ENCODE results near the gene PTOV1.
"Not testable (repeated sequence)": the region's sequence is repeated elsewhere in the genome, so short reads cannot be mapped to it uniquely, and the experiment has no call there.

PTOV1 gene

GRCh38 chr19:49818649-49819370 is 32.1 kb upstream of the PTOV1 start:
- DNase-seq (ENCODE audit: low read depth in 2 of 2): no peak
- H3K4me3 ChIP-seq (replicated peaks in 1 of 2; ENCODE audit: low read depth in 2 of 2, low read length in 2 of 2): peak overlapping the region; percentile 76 to 95
- TF ChIP-seq CTCF (IDR thresholded peaks at IDR 0.05; ENCODE audit: low read depth, low read length): no peak

GRCh38 chr19:49819452-49820115 is 31.4 kb upstream of the PTOV1 start:
- H3K4me3 ChIP-seq (replicated peaks in 1 of 2; ENCODE audit: low read depth in 2 of 2, low read length in 2 of 2): peak overlapping the region; percentile 76 to 95
- not testable (repeated sequence) for DNase-seq (ENCODE audit: low read depth in 2 of 2)

GRCh38 chr19:49820125-49820524 is 30.8 kb upstream of the PTOV1 start:
- H3K4me3 ChIP-seq (replicated peaks in 1 of 2; ENCODE audit: low read depth in 2 of 2, low read length in 2 of 2): no peak overlapping the region
- DNase-seq (ENCODE audit: low read depth in 2 of 2): peak in 1 of 2 donors; percentile 82
- TF ChIP-seq CTCF (IDR thresholded peaks at IDR 0.05; ENCODE audit: low read depth, low read length): no peak

- H3K4me3 ChIP-seq (replicated peaks in 1 of 2; ENCODE audit: low read depth in 2 of 2, low read length in 2 of 2): no peak overlapping the region
- no peak for DNase-seq (ENCODE audit: low read depth in 2 of 2)
- no peak for TF ChIP-seq CTCF (IDR thresholded peaks at IDR 0.05; ENCODE audit: low read depth, low read length)
Observed at GRCh38 chr19:49823472-49823871, 27.5 kb upstream of the PTOV1 start.

- no peak for TF ChIP-seq CTCF (IDR thresholded peaks at IDR 0.05; ENCODE audit: low read depth, low read length)
- no peak overlapping the region for H3K4me3 ChIP-seq (replicated peaks in 1 of 2; ENCODE audit: low read depth in 2 of 2, low read length in 2 of 2)
- no peak for DNase-seq (ENCODE audit: low read depth in 2 of 2)
Observed at GRCh38 chr19:49824662-49825061, 26.3 kb upstream of the PTOV1 start.

GRCh38 chr19:49827034-49827433 is 23.9 kb upstream of the PTOV1 start:
- H3K4me3 ChIP-seq (replicated peaks in 1 of 2; ENCODE audit: low read depth in 2 of 2, low read length in 2 of 2): no peak overlapping the region
- no peak for DNase-seq (ENCODE audit: low read depth in 2 of 2)
- no peak for TF ChIP-seq CTCF (IDR thresholded peaks at IDR 0.05; ENCODE audit: low read depth, low read length)

GRCh38 chr19:49829200-49829599 is 21.8 kb upstream of the PTOV1 start:
- DNase-seq (ENCODE audit: low read depth in 2 of 2): no peak
- H3K4me3 ChIP-seq (replicated peaks in 1 of 2; ENCODE audit: low read depth in 2 of 2, low read length in 2 of 2): no peak overlapping the region
- TF ChIP-seq CTCF (IDR thresholded peaks at IDR 0.05; ENCODE audit: low read depth, low read length): no peak

All from cardiac fibroblast (primary cell).